ENCODE data around the gene AFAP1.

Gene AFAP1

DNA sequence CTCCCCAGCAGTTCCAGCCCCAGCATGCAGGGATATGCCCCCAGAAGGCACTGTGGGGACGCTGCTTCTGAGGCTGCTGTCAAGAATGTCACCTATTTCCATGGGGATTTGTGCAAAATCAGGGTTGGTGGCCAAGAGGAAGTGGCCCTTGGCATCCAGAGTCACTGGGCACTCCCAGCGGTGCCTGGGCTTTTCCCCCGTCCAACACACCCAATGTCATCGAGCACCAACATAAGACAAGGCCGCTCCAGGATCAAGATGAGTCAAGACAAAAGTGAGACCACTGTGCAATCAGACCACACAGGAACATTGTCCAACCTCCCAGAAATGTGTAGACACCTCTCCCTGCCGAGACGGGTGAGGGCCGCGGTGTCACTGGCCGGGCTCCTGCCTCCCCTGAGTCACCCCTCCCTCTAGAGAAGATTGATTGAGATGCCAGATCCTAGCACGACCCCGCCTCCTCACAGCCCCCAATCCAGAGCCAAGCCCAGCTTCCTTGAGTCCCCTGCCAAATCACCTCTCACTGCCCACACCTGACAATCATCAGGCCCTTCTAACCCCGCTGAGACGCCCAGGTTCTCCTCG is 194.3 kb downstream of the AFAP1 start:
- DNase-seq (ENCODE audit: low read depth): no peak
- H3K4me3 ChIP-seq (ENCODE audit: low read length): no peak overlapping the region
- TF ChIP-seq CTCF (conservative IDR thresholded peaks at IDR 0.05; ENCODE audit: low read depth, low read length): no peak

DNA sequence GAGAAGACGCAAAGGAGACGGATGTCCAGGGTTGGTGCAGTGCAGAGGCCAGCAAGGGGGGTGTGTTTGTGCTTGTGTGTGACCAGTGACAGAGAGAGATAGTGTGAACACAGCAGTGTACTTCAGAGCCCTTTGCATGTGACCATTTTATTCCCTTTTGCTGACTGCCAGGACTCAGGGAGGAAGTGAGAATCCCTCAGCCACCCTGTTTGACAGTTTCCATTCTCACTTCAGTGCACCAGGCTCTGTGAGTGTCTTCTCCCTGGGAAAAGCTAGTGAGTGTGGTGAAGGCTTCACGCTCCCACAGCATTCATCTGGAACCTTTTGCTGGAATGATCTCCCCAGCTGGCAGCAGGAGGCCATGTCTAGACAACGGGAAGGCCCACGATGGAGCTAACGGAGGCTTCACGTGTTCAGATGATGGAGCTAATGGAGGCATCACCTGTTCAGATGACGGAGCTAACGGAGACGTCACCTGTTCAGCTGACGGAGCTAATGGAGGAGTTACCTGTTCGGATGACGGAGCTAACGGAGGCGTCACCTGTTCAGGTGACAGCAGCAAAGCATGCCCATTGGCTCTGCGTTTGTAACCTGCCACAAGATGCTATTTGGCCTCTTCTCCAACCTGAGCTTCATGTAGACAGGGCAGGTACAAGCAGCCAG is 195.4 kb downstream of the AFAP1 start:
- H3K4me3 ChIP-seq (ENCODE audit: low read length): no peak overlapping the region
- no peak for DNase-seq (ENCODE audit: low read depth)
- TF ChIP-seq CTCF (conservative IDR thresholded peaks at IDR 0.05; ENCODE audit: low read depth, low read length): no peak

DNA sequence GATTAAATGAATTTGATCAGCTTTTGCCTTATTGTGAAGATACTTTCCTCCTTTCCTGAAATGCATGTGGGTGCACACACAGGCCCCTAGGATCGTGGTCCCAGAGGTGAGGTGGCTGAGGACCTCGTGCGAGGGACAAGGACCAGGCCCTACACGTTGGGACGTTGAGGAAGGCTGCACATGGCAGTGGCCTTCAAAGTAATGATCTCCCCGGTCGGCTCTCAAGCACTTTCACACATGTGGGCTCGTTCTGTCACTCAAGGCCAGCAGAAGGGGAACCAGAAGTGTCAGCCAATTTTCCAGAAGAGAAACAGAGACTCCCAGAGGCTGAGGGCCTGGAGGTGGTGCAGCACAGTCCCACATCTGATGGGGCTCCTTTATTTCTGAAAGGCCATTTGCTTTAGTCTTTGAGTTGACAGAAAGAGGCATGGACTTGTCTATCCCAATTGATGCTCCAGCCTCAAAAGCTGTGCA is 196.8 kb downstream of the AFAP1 start:
- no peak for TF ChIP-seq CTCF (conservative IDR thresholded peaks at IDR 0.05; ENCODE audit: low read depth, low read length)
- DNase-seq (ENCODE audit: low read depth): no peak
- H3K4me3 ChIP-seq (ENCODE audit: low read length): no peak overlapping the region

DNA sequence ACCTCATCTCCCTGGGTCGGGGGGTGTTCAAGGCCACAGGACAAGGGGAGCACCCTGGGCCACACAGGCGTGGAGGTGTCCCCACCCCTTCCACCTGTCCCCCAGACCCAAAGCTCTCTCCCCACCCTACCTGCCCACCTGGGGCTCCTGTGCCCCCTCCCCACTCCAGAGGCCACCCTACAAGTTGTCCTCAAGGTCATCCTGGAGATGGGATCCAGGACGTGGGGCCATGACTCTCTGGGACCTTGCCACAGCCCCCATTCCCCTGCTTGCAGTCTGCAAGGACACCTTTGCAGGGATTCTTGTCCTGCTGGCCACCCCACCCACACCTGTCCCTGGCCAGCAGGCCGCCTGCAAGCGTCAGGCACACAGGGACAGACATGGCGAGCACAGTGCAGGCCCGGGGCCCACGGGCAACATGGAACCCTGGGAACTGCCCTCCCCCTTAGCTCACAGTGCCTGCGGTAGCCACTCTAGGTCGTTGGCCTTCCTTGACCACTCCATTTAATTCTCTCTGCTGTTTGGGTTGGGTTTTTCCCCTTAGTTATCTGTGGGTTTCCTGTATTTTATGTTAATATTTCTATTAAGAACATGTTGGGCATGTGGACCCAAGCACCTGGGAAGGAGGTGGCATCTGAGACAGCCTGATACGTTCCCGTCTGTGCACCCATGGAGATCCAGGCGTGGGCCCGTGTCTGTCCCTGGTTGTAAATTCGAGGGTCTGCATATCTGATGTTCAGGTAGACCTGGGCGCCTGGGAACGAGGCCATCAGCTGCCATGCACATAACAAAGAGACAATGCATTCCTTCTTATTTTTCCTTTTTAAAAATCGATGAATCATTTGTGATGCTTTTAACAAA is 197.5 kb downstream of the AFAP1 start:
- no peak for TF ChIP-seq CTCF (conservative IDR thresholded peaks at IDR 0.05; ENCODE audit: low read depth, low read length)
- no peak overlapping the region for H3K4me3 ChIP-seq (ENCODE audit: low read length)
- no peak for DNase-seq (ENCODE audit: low read depth)

- DNase-seq (ENCODE audit: low read depth): no peak
- no peak overlapping the region for H3K4me3 ChIP-seq (ENCODE audit: low read length)
- no peak for TF ChIP-seq CTCF (conservative IDR thresholded peaks at IDR 0.05; ENCODE audit: low read depth, low read length)
Observed at GRCh38 chr4:7740866-7741525, 198.7 kb downstream of the AFAP1 start.

DNA sequence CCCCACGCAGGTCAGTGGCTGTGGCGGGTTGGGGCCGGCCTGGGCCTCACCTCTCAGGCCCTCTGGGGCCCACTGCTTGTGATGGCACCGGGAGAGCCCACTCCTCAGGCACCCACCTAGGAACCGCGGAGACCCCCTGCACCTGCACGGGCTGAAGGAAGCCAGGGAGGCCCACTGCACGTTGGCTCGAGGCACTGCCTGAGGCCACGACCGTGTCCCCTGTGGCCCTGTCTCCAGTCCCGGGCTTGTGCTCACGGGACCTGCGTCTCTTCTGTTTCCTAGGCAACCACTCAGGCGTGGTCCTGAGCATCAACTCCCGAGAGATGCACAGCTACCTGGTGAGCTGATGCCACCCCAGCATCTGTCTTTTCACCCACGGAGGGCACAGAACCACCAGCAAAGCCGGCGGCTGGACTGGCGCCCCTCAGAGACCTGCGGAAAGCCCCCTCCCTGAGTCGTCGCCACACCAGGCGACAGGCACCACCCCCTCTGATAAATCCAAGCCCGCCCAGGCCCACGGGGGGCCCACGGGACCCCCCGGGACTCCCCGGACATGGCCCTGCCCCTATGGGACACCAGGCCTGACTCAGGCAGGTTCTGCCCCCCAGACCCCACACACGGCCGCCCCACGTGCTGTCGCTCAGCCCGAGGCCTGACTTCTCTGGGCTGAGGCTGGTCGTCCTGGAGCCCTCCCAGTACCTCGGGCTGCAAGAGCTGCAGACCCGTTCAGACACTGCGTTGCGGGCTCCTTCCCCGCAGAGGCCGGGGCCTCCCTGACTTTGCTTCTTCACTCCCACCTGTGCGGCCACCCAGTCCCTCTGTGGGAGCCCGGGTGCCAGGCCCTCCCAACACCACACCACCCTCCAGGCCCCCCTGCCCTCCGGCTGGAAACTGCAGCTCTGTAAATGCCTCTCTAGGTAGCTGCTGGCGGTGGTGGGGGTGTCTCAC is 199.5 kb downstream of the AFAP1 start:
- TF ChIP-seq CTCF (conservative IDR thresholded peaks at IDR 0.05; ENCODE audit: low read depth, low read length): no peak
- no peak overlapping the region for H3K4me3 ChIP-seq (ENCODE audit: low read length)
- no peak for DNase-seq (ENCODE audit: low read depth)

Data from retinal pigment epithelial cell (primary cell).